Measurements from ENCODE around the gene ZGPAT. TPM values are rescaled to one million over a fixed set of nuclear protein-coding genes. Genes with fewer than 3 reads are reported as not detected.

The ZGPAT gene
- total and polyA plus RNA-seq, 2 donors (not counting 3 experiments of a cell fraction or from before 2014, with no cell fraction given): 23.1 to 29.3 TPM

- FAIRE-seq: no peak
- POLR2A ChIA-PET: no interaction called here
- Histone ChIP-seq H3K4me2 (ENCODE audit: insufficient read depth, low read length) (no peak overlapping the region), H3K9me3 (replicated peaks; ENCODE audit: control insufficient read depth, insufficient read depth, low read length) (no peaks in the 10 kb centered on the region), H2AFZ (ENCODE audit: low read depth, low read length) (no peak overlapping the region), H3K9me1 (replicated peaks; ENCODE audit: control insufficient read depth, extremely low read depth, insufficient read depth, low read length) (no peaks in the 10 kb centered on the region), H3K4me3 (replicated peaks in 1 of 3; ENCODE audit: insufficient read depth in 1 of 3, low read depth in 1 of 3, low read length in 3 of 3) (no peak overlapping the region), H3K27ac (ENCODE audit: insufficient read depth, low read depth, low read length) (no peak overlapping the region), H3K79me2 (ENCODE audit: control insufficient read depth, insufficient read depth, low read length) (no peaks in the 10 kb centered on the region), H4K20me1 (replicated peaks; ENCODE audit: control insufficient read depth, extremely low read depth, insufficient read depth, low read length) (no peaks in the 10 kb centered on the region), H3K27me3 (ENCODE audit: control insufficient read depth in 2 of 2, insufficient read depth in 2 of 2, low read length in 2 of 2) (no peaks in the 10 kb centered on the region), H3K9ac (replicated peaks; ENCODE audit: extremely low read depth, insufficient read depth, low read length) (no peak overlapping the region), H3K4me1 (ENCODE audit: control insufficient read depth, extremely low read depth, insufficient read depth, low read length) (no peaks in the 10 kb centered on the region), H3K36me3 (ENCODE audit: control insufficient read depth in 2 of 2, extremely low read depth in 1 of 2, insufficient read depth in 2 of 2, low read length in 2 of 2) (no peaks in the 10 kb centered on the region)
- CTCF ChIA-PET: interaction anchor here (1.0 to 2.1 kb wide), 2 partner anchors 11 to 17 kb away, joined by 4 to 12 read pairs; no protein-coding TSS in a partner anchor
- no TSS peak for BruUV-seq (replicated peaks)
- dilution Hi-C loops (cut with MboI; ENCODE audit: extremely low pct_ligation_motif_present, low sequenced_read_pairs) (no loop called here), intact Hi-C loops (cut with micrococcal nuclease) (no loop called here)
- DNase-seq (ENCODE audit: low read depth, low spot score): no peak
- TF ChIP-seq POLR2A (IDR thresholded peaks at IDR 0.05; ENCODE audit: low read depth, low read length) (no peak), GATA2 (IDR thresholded peaks at IDR 0.05; ENCODE audit: insufficient read depth, insufficient read length, low read depth, low read length) (no peak), MAX (IDR thresholded peaks at IDR 0.05; ENCODE audit: insufficient read depth, insufficient read length) (no peak), EZH2 (IDR thresholded peaks at IDR 0.05; ENCODE audit: borderline replicate concordance, low read depth, low read length, severe bottlenecking) (no peak), MYC (IDR thresholded peaks at IDR 0.05; ENCODE audit: low read depth, low read length) (no peak), FOS (IDR thresholded peaks at IDR 0.05; ENCODE audit: borderline replicate concordance, insufficient read depth, low read length) (no peak), CTCF (IDR thresholded peaks at IDR 0.05; ENCODE audit: extremely low read depth in 1 of 2, insufficient read depth in 1 of 2, low read depth in 1 of 2, low read length in 2 of 2) (no peak), JUN (IDR thresholded peaks at IDR 0.05; ENCODE audit: borderline replicate concordance, insufficient read depth, insufficient read length, low read depth) (no peak), POLR2AphosphoS5 (IDR thresholded peaks at IDR 0.05; ENCODE audit: insufficient read depth, low read depth, low read length) (no peak)
Observed at GRCh38 chr20:63768591-63769515, 61.0 kb downstream of the ZGPAT start.
